KMS-11 (cell line): ENCODE results near the gene ISY1.
"Not testable (repeated sequence)": the region's sequence is repeated elsewhere in the genome, so short reads cannot be mapped to it uniquely, and the experiment has no call there.

Source experiments
- H2AFZ ChIP-seq: fragments of 200-600 bp; sonication (generic); 2 replicates; pipeline ENCODE4 v1.6.1; 2016; ENCODE audit warnings: antibody characterized with exemption, mixed run types, low read depth
- H3K27ac ChIP-seq: fragments of 200-600 bp; sonication (generic); 2 replicates; pipeline ENCODE4 v1.6.1; 2016; ENCODE audit warnings: mild to moderate bottlenecking, mixed run types
- H3K27me3 ChIP-seq: fragments of 200-600 bp; sonication (generic); 2 replicates; pipeline ENCODE4 v1.6.1; 2017; ENCODE audit warnings: mild to moderate bottlenecking, low read depth, mixed run types, moderate library complexity; ENCODE audit not compliant: insufficient read depth
- H3K36me3 ChIP-seq: fragments of 200-600 bp; sonication (generic); 2 replicates; pipeline ENCODE4 v1.6.1; 2017; ENCODE audit warnings: mild to moderate bottlenecking, mixed run types; ENCODE audit not compliant: insufficient read depth
- H3K4me1 ChIP-seq: fragments of 200-600 bp; sonication (generic); 2 replicates; pipeline ENCODE4 v1.6.1; 2016; ENCODE audit warnings: mild to moderate bottlenecking, low read depth, mixed run types; ENCODE audit not compliant: poor library complexity, severe bottlenecking
- H3K4me2 ChIP-seq: fragments of 200-600 bp; sonication (generic); 2 replicates; pipeline ENCODE4 v1.7.0; 2016; ENCODE audit warnings: mild to moderate bottlenecking, mixed run types
- H3K4me3 ChIP-seq: fragments of 200-600 bp; sonication (generic); IDR thresholded peaks from 2 replicates; pipeline ENCODE4 v1.6.1; 2017; ENCODE audit warnings: low read depth, low read length, mixed read lengths; ENCODE audit not compliant: insufficient read depth
- H3K79me2 ChIP-seq: fragments of 200-600 bp; sonication (generic); 2 replicates; pipeline ENCODE4 v1.6.1; 2016; ENCODE audit warnings: low read depth, mixed run types; ENCODE audit not compliant: insufficient read depth
- H3K9ac ChIP-seq: fragments of 200-600 bp; sonication (generic); 2 replicates; pipeline ENCODE4 v1.6.1; 2016; ENCODE audit warnings: mild to moderate bottlenecking, mixed run types
- H4K20me1 ChIP-seq: fragments of 200-600 bp; sonication (generic); 2 replicates; pipeline ENCODE4 v1.6.1; 2016; ENCODE audit warnings: mild to moderate bottlenecking, mixed run types; ENCODE audit not compliant: insufficient read depth
- TF ChIP-seq, protein P1 (sequence below): fragments of 200-600 bp; sonication (generic); conservative IDR thresholded peaks from 2 replicates; pipeline ENCODE4 v1.6.1; 2017; ENCODE audit warnings: low read depth, mild to moderate bottlenecking, antibody characterized with exemption, low read length, moderate library complexity, mixed read lengths

Gene ISY1

DNA sequence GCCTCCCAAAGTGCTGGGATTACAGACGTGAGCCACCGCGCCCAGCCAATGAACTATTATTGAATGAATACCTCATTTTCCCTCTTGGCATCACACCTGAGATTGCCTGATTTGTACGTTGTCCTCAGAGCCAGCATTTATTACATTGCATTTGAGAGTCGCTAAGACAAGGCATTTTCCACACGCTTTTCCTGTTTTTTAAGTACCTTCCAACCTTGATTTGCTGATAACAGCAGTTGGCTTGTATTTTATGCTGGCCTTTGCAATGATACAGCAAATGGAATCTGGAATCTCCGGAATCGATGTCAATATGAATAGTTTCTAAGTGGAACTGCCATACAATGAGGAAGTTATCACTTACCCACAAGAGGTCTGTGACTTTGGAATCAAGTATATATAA, 38.5 kb upstream of the ISY1 start:
- H3K4me2 ChIP-seq: no peak overlapping the region
- H3K4me1 ChIP-seq: peaks cover 31% of the 10 kb centered on the region
- no peaks in the 10 kb centered on the region for H4K20me1 ChIP-seq
- H3K36me3 ChIP-seq: no peaks in the 10 kb centered on the region
- H3K4me3 ChIP-seq: no peak overlapping the region
- H2AFZ ChIP-seq: no peak overlapping the region
- H3K27me3 ChIP-seq: no peaks in the 10 kb centered on the region
- H3K9ac ChIP-seq: no peak overlapping the region
- H3K79me2 ChIP-seq: no peaks in the 10 kb centered on the region
- H3K27ac ChIP-seq: no peak overlapping the region
- TF ChIP-seq, protein P1, sequence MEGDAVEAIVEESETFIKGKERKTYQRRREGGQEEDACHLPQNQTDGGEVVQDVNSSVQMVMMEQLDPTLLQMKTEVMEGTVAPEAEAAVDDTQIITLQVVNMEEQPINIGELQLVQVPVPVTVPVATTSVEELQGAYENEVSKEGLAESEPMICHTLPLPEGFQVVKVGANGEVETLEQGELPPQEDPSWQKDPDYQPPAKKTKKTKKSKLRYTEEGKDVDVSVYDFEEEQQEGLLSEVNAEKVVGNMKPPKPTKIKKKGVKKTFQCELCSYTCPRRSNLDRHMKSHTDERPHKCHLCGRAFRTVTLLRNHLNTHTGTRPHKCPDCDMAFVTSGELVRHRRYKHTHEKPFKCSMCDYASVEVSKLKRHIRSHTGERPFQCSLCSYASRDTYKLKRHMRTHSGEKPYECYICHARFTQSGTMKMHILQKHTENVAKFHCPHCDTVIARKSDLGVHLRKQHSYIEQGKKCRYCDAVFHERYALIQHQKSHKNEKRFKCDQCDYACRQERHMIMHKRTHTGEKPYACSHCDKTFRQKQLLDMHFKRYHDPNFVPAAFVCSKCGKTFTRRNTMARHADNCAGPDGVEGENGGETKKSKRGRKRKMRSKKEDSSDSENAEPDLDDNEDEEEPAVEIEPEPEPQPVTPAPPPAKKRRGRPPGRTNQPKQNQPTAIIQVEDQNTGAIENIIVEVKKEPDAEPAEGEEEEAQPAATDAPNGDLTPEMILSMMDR: no peak

DNA sequence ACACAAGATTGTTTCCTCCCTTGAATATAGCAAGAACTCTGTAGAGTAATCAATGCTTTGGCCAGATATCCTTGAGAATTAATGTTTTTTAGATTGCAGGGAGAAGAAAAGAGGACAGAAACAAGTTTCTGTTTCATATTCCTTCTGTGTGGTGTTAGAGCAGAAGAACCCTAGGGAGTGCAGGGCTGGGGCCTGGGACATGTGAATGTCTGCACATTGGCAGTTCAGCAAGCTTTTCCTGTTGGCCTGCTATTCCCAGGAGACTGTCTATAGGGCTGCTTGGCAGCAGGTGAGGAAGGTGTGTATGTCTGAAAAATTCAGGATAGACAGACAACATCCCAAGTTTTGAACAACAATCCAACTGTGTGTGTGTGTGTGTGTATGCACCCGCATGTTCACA, 36.5 kb upstream of the ISY1 start:
- Histone ChIP-seq H3K27ac (no peak overlapping the region), H2AFZ (no peak overlapping the region), H3K27me3 (no peaks in the 10 kb centered on the region), H3K79me2 (no peaks in the 10 kb centered on the region), H3K9ac (no peak overlapping the region), H3K4me3 (no peak overlapping the region), H3K4me1 (peaks cover 31% of the 10 kb centered on the region), H3K36me3 (no peaks in the 10 kb centered on the region), H4K20me1 (no peaks in the 10 kb centered on the region), H3K4me2 (no peak overlapping the region)
- TF ChIP-seq, protein P1: no peak

DNA sequence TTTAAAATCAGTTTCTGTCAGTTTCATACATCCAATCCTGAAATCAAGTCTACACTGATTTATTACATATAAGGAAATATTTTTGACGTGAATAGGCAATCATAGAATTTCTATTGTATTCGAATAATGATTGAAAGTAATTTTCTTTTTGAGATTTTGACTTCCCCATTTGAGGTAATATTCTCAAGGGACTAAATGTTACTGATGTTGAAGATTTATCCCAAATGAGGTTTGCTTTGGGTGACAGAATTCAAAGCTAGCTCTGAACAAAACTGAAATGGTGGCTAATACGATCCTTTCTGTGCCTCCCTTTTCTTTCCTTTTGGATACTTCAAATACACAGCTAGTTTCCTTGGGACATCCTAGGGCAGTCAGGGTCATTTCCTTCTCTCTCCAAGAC, 35.7 kb upstream of the ISY1 start:
- Histone ChIP-seq H3K27ac (peak overlapping the region; percentile 73; the same call in 1 of the 2 replicates), H4K20me1 (no peaks in the 10 kb centered on the region), H3K4me1 (peaks cover 31% of the 10 kb centered on the region), H3K36me3 (no peaks in the 10 kb centered on the region), H3K27me3 (no peaks in the 10 kb centered on the region), H2AFZ (no peak overlapping the region), H3K79me2 (no peaks in the 10 kb centered on the region), H3K9ac (no peak overlapping the region), H3K4me3 (no peak overlapping the region), H3K4me2 (peak overlapping the region; percentile 47; the same call in 1 of the 2 replicates)
- TF ChIP-seq, protein P1: no peak

DNA sequence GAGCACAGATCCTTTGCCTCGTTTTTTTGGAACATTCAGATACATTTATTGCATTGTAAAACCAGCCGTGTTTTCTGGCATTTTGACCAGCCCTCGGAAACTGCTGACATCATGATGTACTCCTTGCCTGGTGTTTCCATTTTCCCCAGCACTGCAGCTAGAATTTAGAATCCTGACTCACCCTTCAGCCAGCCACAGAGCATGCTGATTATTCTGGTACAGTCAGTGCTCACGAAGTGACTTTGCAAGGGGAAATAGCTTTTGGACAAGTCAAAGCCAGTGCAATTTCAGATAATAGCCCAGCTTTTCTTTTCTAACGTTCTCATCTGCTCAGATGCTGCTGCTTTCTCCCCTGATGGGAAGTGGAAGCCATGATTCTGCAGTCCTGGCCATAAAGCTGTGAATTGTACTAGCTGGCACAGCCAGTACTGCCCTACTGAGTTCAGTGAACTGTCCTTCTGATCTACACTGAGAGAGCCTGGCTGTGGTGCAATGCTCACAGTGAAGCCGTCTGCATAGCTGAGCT, 34.9 kb upstream of the ISY1 start:
- no peaks in the 10 kb centered on the region for H4K20me1 ChIP-seq
- no peaks in the 10 kb centered on the region for H3K36me3 ChIP-seq
- peak overlapping the region; percentile 73 for H3K27ac ChIP-seq
- H3K4me2 ChIP-seq: peak overlapping the region; percentile 47
- peak overlapping the region; percentile 28; the same call in 1 of the 2 replicates for H3K9ac ChIP-seq
- TF ChIP-seq, protein P1: no peak
- no peak overlapping the region for H3K4me3 ChIP-seq
- H2AFZ ChIP-seq: peak overlapping the region; percentile 60
- H3K27me3 ChIP-seq: no peaks in the 10 kb centered on the region
- peaks cover 31% of the 10 kb centered on the region for H3K4me1 ChIP-seq
- no peaks in the 10 kb centered on the region for H3K79me2 ChIP-seq

DNA sequence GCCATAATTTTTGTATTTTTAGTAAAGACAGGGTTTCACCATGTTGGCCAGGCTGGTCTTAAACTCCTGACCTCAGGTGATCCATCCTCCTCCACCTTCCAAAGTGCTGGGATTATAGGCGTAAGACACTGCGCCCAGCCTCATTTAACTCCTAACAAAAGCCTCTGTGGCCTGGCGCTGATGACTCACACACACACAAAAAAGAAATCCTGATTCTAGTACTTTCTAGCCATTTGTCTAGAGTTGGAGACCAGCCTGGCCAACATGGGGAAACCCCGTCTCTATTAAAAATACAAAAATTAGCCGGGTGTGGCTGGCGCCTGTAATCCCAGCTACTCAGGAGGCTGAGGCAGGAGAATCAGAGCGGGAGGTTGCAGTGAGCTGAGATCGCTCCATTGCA, 28.9 kb upstream of the ISY1 start:
- H3K4me3 ChIP-seq, H3K9ac ChIP-seq: not testable (repeated sequence)
- H3K4me1 ChIP-seq: peaks cover 54% of the 10 kb centered on the region

More for the DNA sequence above, 28.9 kb upstream of the ISY1 start:
- Histone ChIP-seq H3K27ac (peak overlapping the region; percentile 73; the same call in 1 of the 2 replicates), H3K4me2 (peak overlapping the region; percentile 52; the same call in 1 of the 2 replicates)
- not testable (repeated sequence) for H3K79me2 ChIP-seq, H2AFZ ChIP-seq, H3K36me3 ChIP-seq, H3K27me3 ChIP-seq, H4K20me1 ChIP-seq
